WI38 (cell line): Measurements from ENCODE around the gene ZYG11B.

ENCODE experiments used
- H3K4me3 ChIP-seq: 2 replicates; pipeline ENCODE4 v1.5.1; 2011; ENCODE audit warnings: low read depth, mild to moderate bottlenecking, control low read depth, low read length
- CTCF ChIP-seq: IDR thresholded peaks from 2 replicates; pipeline ENCODE4 v1.5.1; 2012; ENCODE audit warnings: low read depth, mild to moderate bottlenecking, control low read depth, low read length

Gene ZYG11B

GRCh38 chr1:52695627-52696026, 30.6 kb upstream of the ZYG11B start:
- no peak for TF ChIP-seq CTCF
- no peak overlapping the region for H3K4me3 ChIP-seq

- TF ChIP-seq CTCF, result no peak
- peak within 1 kb of the TSS; percentile 77 for H3K4me3 ChIP-seq
Observed at GRCh38 chr1:52697795-52698674, 28.2 kb upstream of the ZYG11B start, which contains the start of gene COA7. Gene COA7, minus strand, starts transcription at chr1:52698347. Its CDS starts 21 bp downstream, at chr1:52698326.

- no peak for TF ChIP-seq CTCF
- H3K4me3 ChIP-seq, result peak overlapping the region; percentile 51
Observed at GRCh38 chr1:52702886-52703787, 23.1 kb upstream of the ZYG11B start.

GRCh38 chr1:52706136-52706670, 20.1 kb upstream of the ZYG11B start:
- H3K4me3 ChIP-seq, result no peak overlapping the region
- TF ChIP-seq CTCF, result no peak

- TF ChIP-seq CTCF, result no peak
- no peak overlapping the region for H3K4me3 ChIP-seq
Observed at GRCh38 chr1:52706941-52707926, 19.0 kb upstream of the ZYG11B start.

- TF ChIP-seq CTCF, result no peak
- H3K4me3 ChIP-seq, result peak overlapping the region; percentile 26
Observed at GRCh38 chr1:52707927-52708655, 18.2 kb upstream of the ZYG11B start.
